Caco-2 (cell line): ENCODE results near the gene IGSF8. TPM values are rescaled to one million over a fixed set of nuclear protein-coding genes. Genes with fewer than 3 reads are reported as not detected.

Experiments
- BruUV-seq: library from RNA; stranded (reverse); fragments of 400-500 nt; replicated peaks from 2 replicates; lab custom pipeline; 2021; lab: Mats Ljungman, UMichigan
- CTCF ChIA-PET: fragments of 300-600 bp; sonication (Branson Sonifier 250); formaldehyde crosslinking; loops from one replicate; lab custom pipeline; 2022; ENCODE audit warnings: antibody characterized with exemption; lab: Charles Lee
- POLR2A ChIA-PET: fragments of 300-600 bp; sonication (Branson Sonifier 250); formaldehyde crosslinking; loops from one replicate; lab custom pipeline; 2022; ENCODE audit warnings: antibody characterized with exemption; lab: Charles Lee
- DNase-seq, 2 experiments: peaks; one replicate each; pipeline versions ENCODE4 v3.0.0 to v3.0.0-alpha.2; 2020 to 2022
- H3K27me3 ChIP-seq: replicated peaks from 2 replicates; pipeline ENCODE4 v1.6.0; 2011; ENCODE audit warnings: low read length; ENCODE audit not compliant: control insufficient read depth, insufficient read depth
- H3K36me3 ChIP-seq: 2 replicates; pipeline ENCODE4 v1.5.1; 2011; ENCODE audit warnings: low read length; ENCODE audit not compliant: control insufficient read depth, insufficient read depth
- H3K4me1 ChIP-seq: fragments of 250-450 bp; sonication (Bioruptor Pico); 2 replicates; pipeline ENCODE4 v1.5.1; 2020; ENCODE audit warnings: mild to moderate bottlenecking
- H3K4me3 ChIP-seq: 2 replicates; pipeline ENCODE4 v1.5.1; 2011; ENCODE audit warnings: low read depth, mild to moderate bottlenecking, control low read depth, low read length
- H3K9me3 ChIP-seq: fragments of 250-450 bp; sonication (Bioruptor Pico); 2 replicates; pipeline ENCODE4 v1.5.1; 2020; ENCODE audit warnings: mild to moderate bottlenecking, moderate library complexity
- H3K27ac Mint-ChIP-seq: one replicate; pipeline ENCODE4 v1.8.0; 2022; ENCODE audit warnings: mixed read lengths; ENCODE audit not compliant: unreplicated experiment
- H3K27me3 Mint-ChIP-seq: one replicate; pipeline ENCODE4 v1.8.0; 2022; ENCODE audit warnings: mixed read lengths; ENCODE audit not compliant: insufficient read depth, unreplicated experiment
- H3K36me3 Mint-ChIP-seq: one replicate; pipeline ENCODE4 v1.8.0; 2022; ENCODE audit warnings: mild to moderate bottlenecking, mixed read lengths; ENCODE audit not compliant: insufficient read depth, unreplicated experiment
- H3K4me1 Mint-ChIP-seq: one replicate; pipeline ENCODE4 v1.8.0; 2022; ENCODE audit warnings: low read depth, mixed read lengths; ENCODE audit not compliant: unreplicated experiment
- H3K4me3 Mint-ChIP-seq: one replicate; pipeline ENCODE4 v1.8.0; 2022; ENCODE audit warnings: mild to moderate bottlenecking, moderate library complexity, mixed read lengths; ENCODE audit not compliant: unreplicated experiment
- H3K9me3 Mint-ChIP-seq: one replicate; pipeline ENCODE4 v1.8.0; 2022; ENCODE audit warnings: mixed read lengths; ENCODE audit not compliant: unreplicated experiment
- intact Hi-C: fragments of 100-400 bp; cut with micrococcal nuclease; formaldehyde crosslinking; loops from one replicate; pipeline ENCODE4 v1.10.0; 2022; ENCODE audit not compliant: unreplicated experiment
- total RNA-seq: library from RNA; stranded (reverse); gene quantifications from 2 replicates; pipeline ENCODE4 v1.2.3, GENCODE V29; 2022
- TF ChIP-seq, protein P1 (sequence below), 2 experiments: fragments of 200-600 bp in 1 of 2; IDR thresholded peaks; 1 replicate in 1 of 2; 2 replicates in 1 of 2; pipeline versions ENCODE4 v1.5.1 to v1.8.0; 2011 to 2022; ENCODE audit warnings: antibody characterized with exemption in 1 of 2, control low read depth in 1 of 2, inconsistent platforms in 1 of 2, low read depth in 1 of 2, low read length in 1 of 2, mild to moderate bottlenecking in 1 of 2, moderate library complexity in 1 of 2; ENCODE audit not compliant: insufficient read depth in 1 of 2, severe bottlenecking in 1 of 2, unreplicated experiment in 1 of 2

IGSF8 gene
- total RNA-seq, 1 experiment from 2014 or later, result 15.4 TPM

DNA sequence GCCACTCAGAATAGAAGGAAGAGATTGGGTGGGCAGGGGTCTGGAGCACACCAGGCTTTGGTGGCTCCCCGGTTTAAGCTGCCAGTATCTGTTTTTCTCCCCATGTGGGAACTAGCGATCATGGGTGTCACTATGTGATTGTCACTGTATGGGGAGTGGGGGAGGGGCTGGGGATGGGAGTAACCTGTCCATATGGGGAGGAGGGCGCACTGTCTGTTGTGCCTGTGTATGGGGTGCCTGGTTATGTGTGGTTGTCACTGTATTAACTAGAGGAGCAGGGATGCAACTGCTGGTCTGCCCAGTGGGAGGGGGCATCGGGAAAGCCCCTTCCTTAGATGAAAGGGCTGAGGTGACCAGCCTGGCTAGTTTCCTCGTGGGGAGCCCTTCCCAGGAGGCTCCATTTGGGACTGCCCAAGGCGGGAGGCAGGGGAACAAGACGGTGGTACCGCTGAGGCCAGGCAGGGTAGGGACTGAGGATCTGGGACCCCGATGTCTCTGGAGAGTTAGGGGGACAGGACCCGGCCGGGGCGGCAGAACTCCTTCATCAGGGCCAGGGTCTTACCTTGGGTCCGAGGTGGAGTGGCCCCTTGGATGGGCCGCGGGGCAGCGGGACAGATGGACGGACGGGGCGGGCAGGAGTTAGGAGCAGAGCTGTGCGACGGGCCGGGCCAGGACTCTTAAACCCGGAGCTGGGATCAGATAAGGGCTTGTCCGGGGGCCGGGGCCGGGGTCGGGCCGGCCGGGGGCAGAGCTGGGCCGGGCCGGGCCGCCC is 28.8 kb downstream of the IGSF8 start, which contains the start of gene KCNJ10:
KCNJ10 (minus strand) TSS at position 701 of the 772 bp plus-strand sequence. CDS start 27,628 bp downstream, outside the sequence.
- Mint-ChIP-seq H3K4me3 (peak within 1 kb of the TSS; percentile 92), H3K27ac (no peak within 1 kb of the TSS), H3K27me3 (peaks cover 15% of the 10 kb centered on the region), H3K9me3 (no peaks in the 10 kb centered on the region), H3K4me1 (no peaks in the 10 kb centered on the region), H3K36me3 (peaks cover 9% of the 10 kb centered on the region)
- Histone ChIP-seq H3K9me3 (no peaks in the 10 kb centered on the region), H3K4me3 (peak within 1 kb of the TSS; percentile 57), H3K27me3 (no peaks in the 10 kb centered on the region), H3K4me1 (peaks cover 8% of the 10 kb centered on the region), H3K36me3 (no peaks in the 10 kb centered on the region)
- BruUV-seq, result no TSS peak
- ChIA-PET POLR2A (no interaction called here), CTCF (interaction anchor here (0.7 to 1.3 kb wide), 3 partner anchors 9 to 24 kb away, joined by 3 to 4 read pairs (median 4); no protein-coding TSS in a partner anchor)
- TF ChIP-seq, protein P1, sequence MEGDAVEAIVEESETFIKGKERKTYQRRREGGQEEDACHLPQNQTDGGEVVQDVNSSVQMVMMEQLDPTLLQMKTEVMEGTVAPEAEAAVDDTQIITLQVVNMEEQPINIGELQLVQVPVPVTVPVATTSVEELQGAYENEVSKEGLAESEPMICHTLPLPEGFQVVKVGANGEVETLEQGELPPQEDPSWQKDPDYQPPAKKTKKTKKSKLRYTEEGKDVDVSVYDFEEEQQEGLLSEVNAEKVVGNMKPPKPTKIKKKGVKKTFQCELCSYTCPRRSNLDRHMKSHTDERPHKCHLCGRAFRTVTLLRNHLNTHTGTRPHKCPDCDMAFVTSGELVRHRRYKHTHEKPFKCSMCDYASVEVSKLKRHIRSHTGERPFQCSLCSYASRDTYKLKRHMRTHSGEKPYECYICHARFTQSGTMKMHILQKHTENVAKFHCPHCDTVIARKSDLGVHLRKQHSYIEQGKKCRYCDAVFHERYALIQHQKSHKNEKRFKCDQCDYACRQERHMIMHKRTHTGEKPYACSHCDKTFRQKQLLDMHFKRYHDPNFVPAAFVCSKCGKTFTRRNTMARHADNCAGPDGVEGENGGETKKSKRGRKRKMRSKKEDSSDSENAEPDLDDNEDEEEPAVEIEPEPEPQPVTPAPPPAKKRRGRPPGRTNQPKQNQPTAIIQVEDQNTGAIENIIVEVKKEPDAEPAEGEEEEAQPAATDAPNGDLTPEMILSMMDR (IDR thresholded peaks at IDR 0.05; ENCODE audit: insufficient read depth in 1 of 2, low read depth in 1 of 2, low read length in 1 of 2, severe bottlenecking in 1 of 2, unreplicated experiment in 1 of 2), result no peak
- peak in 1 of 2 experiments; percentile 10 for DNase-seq
- intact Hi-C loops, result loop anchor here (1.0 to 2.0 kb wide), 2 partner anchors 8 to 23 kb away; no protein-coding TSS in a partner anchor

- Histone ChIP-seq H3K36me3 (no peaks in the 10 kb centered on the region), H3K27me3 (no peaks in the 10 kb centered on the region), H3K4me3 (no peak overlapping the region), H3K4me1 (peaks cover 14% of the 10 kb centered on the region), H3K9me3 (no peaks in the 10 kb centered on the region)
- BruUV-seq, result no TSS peak
- intact Hi-C loops, result no loop called here
- ChIA-PET CTCF (interaction anchor here (1.2 to 1.4 kb wide), 2 partner anchors 10 to 33 kb away, joined by 3 to 4 read pairs; no protein-coding TSS in a partner anchor), POLR2A (no interaction called here)
- Mint-ChIP-seq H3K27me3 (peaks cover 13% of the 10 kb centered on the region), H3K9me3 (no peaks in the 10 kb centered on the region), H3K4me3 (no peak overlapping the region), H3K4me1 (no peaks in the 10 kb centered on the region), H3K27ac (no peak overlapping the region), H3K36me3 (peaks cover 9% of the 10 kb centered on the region)
- TF ChIP-seq, protein P1 (IDR thresholded peaks at IDR 0.05; ENCODE audit: insufficient read depth in 1 of 2, low read depth in 1 of 2, low read length in 1 of 2, severe bottlenecking in 1 of 2, unreplicated experiment in 1 of 2), result no peak
- no peak for DNase-seq
These were observed 30.2 kb downstream of the IGSF8 start for GRCh38 chr1:160068225-160068624.

DNA sequence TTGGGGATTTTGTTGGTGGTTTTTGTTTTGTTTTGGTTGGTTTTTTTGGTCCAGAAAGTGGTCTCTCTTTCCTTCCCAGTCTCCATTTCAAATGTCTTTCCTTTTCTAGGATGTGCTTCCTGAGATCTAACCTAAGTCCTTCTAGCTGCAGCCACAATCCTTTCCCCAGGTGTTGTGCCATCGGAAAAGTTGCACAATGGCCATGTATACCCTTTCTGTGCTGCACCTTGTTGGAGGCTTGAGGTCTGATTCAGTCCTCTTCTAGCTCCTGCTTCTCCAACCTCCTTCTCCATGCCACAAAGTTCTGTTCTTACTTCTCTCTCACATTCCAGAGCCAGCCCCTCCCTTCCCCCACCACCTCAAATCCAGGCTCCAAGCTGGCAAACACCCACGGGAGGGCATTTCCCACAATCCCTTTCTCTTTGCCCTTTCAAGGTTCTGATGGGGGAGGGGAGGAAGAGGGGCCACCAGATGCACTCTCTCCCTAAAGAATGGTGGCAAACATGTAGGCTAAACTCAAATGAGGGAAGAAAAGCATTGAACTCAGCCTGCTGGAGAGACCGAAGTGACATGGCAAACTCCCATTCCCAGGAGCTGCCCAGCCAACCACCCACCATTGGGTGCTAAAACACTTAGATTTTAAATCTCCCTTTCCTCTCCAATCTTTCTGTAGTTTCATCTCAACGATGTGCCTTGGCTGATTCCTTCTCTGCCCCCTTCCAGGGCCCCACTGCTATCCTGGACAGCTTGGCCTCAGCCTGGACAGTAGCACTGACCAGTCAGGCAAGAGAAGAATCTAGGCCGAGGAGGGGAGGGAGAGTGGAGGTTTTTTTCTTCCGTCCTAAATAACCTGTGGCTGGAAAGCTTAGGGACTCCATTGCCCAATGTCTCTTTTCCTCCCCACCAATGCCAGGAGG is 31.3 kb downstream of the IGSF8 start:
- POLR2A ChIA-PET, result no interaction called here
- no peaks in the 10 kb centered on the region for H3K27me3 ChIP-seq
- no peak for DNase-seq
- no peak overlapping the region for H3K27ac Mint-ChIP-seq
- H3K27me3 Mint-ChIP-seq, result peaks cover 11% of the 10 kb centered on the region
- peaks cover 14% of the 10 kb centered on the region for H3K4me1 ChIP-seq
- no peak overlapping the region for H3K4me3 Mint-ChIP-seq
- CTCF ChIA-PET, result interaction anchor here (1.0 to 1.4 kb wide), 2 partner anchors 14 to 34 kb away, joined by 4 to 6 read pairs; partner anchors contain the start of gene KCNJ9
- TF ChIP-seq, protein P1 (IDR thresholded peaks at IDR 0.05; ENCODE audit: insufficient read depth in 1 of 2, low read depth in 1 of 2, low read length in 1 of 2, severe bottlenecking in 1 of 2, unreplicated experiment in 1 of 2), result no peak
- no peaks in the 10 kb centered on the region for H3K36me3 ChIP-seq
- no TSS peak for BruUV-seq
- intact Hi-C loops, result no loop called here
- H3K9me3 ChIP-seq, result no peaks in the 10 kb centered on the region
- H3K9me3 Mint-ChIP-seq, result no peaks in the 10 kb centered on the region
- no peaks in the 10 kb centered on the region for H3K4me1 Mint-ChIP-seq
- peaks cover 9% of the 10 kb centered on the region for H3K36me3 Mint-ChIP-seq
- no peak overlapping the region for H3K4me3 ChIP-seq
